ENCODE measurements around the gene ST6GAL1. TPM values are rescaled to one million over a fixed set of nuclear protein-coding genes. Genes with fewer than 3 reads are reported as not detected.
A peak's percentile ranks its signal among the peaks of the same experiment; 100 is the strongest.

Gene ST6GAL1
- total RNA-seq, 1 donor: 46.3 TPM

DNA sequence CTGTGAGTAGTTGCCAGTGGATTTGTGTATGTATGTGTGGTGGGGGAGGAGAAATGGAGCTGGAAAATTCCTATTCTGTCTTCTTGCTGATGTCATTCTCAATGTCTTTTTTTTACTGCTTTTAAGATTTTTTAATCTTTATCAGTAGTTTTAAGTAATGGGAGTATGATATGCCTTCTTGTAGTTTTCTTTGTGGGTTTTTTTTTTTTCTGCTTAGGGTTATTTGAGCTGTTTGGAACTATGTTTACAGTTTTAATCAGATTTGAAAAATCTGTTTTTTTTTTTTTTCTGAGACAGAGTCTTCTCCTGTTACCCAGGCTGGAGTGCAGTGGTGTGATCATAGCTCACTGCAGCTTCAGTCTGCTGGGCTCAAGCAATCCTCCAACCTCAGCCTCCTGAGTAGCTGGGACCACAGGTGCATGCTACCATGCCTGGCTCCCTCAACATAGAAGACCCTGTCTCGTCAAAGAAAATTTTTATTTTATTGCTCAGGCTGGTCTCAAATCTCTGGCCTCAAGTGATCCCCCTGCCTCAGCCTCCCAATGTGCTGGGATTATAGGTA is 171.8 kb downstream of the ST6GAL1 start:
- no peak for DNase-seq (ENCODE audit: low read depth in 2 of 3, low spot score in 2 of 3)

GRCh38 chr3:187103251-187103650 is 172.9 kb downstream of the ST6GAL1 start:
- DNase-seq (ENCODE audit: low read depth in 2 of 3, low spot score in 2 of 3): no peak

DNA sequence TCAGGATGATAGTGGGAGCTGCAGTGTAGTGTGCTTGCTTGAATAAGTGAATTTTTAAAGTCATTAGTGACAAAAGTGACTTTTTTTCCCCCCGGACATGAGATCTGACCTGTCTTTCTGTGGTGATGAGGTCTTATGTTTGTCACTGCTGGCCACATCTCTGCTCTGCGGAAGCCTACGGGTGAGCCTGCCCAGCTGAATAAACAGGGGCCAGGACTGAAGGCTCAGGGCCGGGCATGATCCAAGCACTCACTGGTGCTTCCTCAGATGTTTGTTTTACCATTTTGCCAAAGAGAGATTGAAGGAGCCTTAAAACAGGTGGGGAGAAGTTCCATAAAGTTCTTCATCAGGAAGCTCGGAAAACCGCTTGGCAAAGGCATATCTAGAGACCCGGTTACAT is 174.0 kb downstream of the ST6GAL1 start:
- no peak for DNase-seq (ENCODE audit: low read depth in 2 of 3, low spot score in 2 of 3)

GRCh38 chr3:187104933-187105332 is 174.6 kb downstream of the ST6GAL1 start:
- DNase-seq (ENCODE audit: low read depth in 2 of 3, low spot score in 2 of 3): no peak

DNA sequence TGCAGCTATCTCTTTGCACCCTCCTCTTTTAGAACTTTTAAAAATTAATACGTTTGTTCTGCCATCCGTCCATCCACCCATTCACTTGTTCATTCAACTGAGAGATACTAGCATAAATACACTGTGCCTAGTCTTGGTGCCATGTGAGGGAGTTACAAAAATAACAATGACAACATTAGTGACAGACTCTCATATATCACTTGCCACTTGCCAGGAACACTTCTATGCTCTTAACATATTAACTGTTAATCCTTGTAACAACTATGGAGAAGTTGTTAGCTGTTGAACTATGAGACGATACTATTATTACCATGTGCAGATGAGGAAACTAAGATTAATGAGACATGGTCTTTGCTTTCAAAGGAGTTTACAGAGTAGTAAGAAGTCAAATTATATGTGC is 175.4 kb downstream of the ST6GAL1 start:
- no peak for DNase-seq (ENCODE audit: low read depth in 2 of 3, low spot score in 2 of 3)

- DNase-seq (ENCODE audit: low read depth in 2 of 3, low spot score in 2 of 3): no peak
These were observed 177.7 kb downstream of the ST6GAL1 start for GRCh38 chr3:187107989-187108388.

- DNase-seq (ENCODE audit: low read depth in 2 of 3, low spot score in 2 of 3): no peak
These were observed 179.8 kb downstream of the ST6GAL1 start for GRCh38 chr3:187110156-187110555.

DNA sequence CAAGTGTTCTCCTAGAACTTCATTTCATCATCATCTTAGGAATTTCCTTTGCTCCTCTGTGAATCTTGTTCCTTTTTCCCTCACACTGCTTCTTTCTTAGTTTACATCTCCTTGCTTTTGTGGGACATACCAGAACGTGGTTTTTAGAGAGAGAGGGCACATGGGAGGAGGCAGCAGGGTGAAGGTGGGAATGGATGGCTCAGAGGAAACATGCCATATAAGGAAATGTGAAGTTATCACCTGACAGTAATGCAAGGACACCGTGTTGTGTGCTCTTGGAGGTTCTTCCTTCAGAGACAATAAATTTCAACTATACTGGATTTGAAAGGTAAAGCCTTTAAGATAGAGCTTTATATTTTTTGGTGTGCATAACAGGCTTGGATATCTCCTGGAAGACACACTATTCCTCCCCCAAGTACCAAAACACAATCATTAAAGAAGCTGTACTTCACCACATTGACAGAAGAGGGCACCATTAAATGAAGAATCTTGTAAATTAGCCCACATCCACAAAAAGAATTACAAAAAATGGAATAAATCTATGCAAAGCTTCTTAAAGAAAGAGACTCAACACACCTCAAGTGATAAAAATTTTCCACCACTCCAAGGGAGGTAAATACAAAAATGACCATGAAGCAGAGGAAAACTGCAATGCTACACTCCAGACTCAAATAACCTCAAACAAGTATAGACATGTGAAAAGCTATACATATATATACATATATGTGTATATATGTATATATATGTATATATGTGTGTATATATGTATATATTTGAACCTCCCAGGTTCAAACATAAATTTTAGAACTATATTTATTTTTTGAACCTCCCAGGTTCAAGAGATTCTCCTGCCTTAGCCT is 182.8 kb downstream of the ST6GAL1 start:
- DNase-seq (ENCODE audit: low read depth in 2 of 3, low spot score in 2 of 3): peak; percentile 24 to 61 (median 36)

DNA sequence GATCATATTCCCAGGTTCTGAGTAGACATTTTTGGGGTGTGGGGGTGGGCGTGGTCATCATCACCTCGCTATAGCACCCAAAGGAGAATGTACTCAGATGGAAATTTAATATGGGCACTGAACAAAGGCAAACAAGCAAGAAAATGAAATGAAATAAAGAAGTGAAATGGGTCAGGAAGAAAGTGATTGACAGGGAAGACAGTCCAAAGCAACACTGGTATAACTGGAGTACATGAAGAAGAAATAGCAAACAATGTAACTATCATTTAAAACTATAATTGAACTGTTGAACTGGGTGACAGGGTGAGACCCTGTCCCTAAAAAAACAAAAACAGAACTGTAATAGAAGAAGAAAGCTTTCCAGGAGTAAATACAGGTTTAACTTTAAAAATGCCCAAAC is 184.2 kb downstream of the ST6GAL1 start:
- DNase-seq (ENCODE audit: low read depth in 2 of 3, low spot score in 2 of 3): no peak

DNA sequence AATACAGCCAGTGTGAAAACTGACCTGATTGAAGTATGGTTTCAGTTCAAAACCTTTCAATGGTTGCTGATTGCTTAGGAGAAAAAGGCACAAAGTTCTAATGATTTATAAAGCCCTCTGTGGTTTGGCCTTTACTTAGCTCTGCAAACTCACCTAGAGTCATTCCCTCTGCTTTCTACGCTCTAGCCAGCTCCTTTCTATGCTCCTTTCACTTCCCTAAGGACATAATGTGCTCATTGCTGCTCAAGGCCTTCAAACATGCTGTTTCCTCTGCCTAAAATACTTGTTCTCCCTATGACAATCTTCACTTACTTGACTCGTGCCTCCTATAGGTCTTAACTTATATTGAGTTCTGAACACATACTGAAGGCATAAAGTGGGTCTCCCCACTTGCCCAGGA is 190.0 kb downstream of the ST6GAL1 start:
- DNase-seq (ENCODE audit: low read depth in 2 of 3, low spot score in 2 of 3): no peak

DNA sequence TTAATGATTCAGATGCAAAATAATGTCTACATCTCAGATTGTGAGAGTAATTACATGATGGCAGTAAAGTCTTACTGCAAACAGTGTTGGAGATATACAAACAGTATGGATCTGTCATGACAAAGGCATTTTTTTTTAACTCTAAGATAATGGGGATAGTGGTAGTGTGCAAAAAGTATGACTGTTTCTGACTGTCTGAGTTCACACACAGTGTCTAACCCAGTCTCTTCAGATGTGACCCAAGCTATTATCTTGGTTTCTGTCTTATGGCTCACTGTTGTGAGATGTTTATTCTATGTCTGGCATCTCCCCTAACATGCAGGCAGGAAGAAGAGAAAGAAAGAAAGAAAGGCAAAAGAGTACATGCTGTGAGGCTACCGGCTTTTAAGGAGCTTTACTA is 191.9 kb downstream of the ST6GAL1 start:
- DNase-seq (ENCODE audit: low read depth in 2 of 3, low spot score in 2 of 3): no peak

- DNase-seq (ENCODE audit: low read depth in 2 of 3, low spot score in 2 of 3): no peak
These were observed 195.1 kb downstream of the ST6GAL1 start for GRCh38 chr3:187125319-187126031.

Other genes with a start within 250 kb of the ST6GAL1 start
- gene KNG1, start 213.2 kb upstream of the ST6GAL1 start, total RNA-seq: not detected
- 299 TPM for gene EIF4A2, start 146.9 kb upstream of the ST6GAL1 start, total RNA-seq
- gene RFC4, start 124.0 kb upstream of the ST6GAL1 start, total RNA-seq: 10.0 TPM
- gene ADIPOQ, start 87.8 kb upstream of the ST6GAL1 start, total RNA-seq: under 0.01 TPM
- gene RPL39L, start 209.0 kb downstream of the ST6GAL1 start, total RNA-seq: 4.8 TPM